ENCODE measurements around the gene TMEM272. TPM values are rescaled to one million over a fixed set of nuclear protein-coding genes. Genes with fewer than 3 reads are reported as not detected.
"Not testable (repeated sequence)": the region's sequence is repeated elsewhere in the genome, so short reads cannot be mapped to it uniquely, and the experiment has no call there.

The TMEM272 gene
- polyA plus RNA-seq, 4 donors = 0.22 to 0.35 (median 0.27) TPM

GRCh38 chr13:51826606-51827005 is 18.4 kb downstream of the TMEM272 start:
- no peak for DNase-seq (ENCODE audit: low read depth in 4 of 4, low spot score in 3 of 4)

DNA sequence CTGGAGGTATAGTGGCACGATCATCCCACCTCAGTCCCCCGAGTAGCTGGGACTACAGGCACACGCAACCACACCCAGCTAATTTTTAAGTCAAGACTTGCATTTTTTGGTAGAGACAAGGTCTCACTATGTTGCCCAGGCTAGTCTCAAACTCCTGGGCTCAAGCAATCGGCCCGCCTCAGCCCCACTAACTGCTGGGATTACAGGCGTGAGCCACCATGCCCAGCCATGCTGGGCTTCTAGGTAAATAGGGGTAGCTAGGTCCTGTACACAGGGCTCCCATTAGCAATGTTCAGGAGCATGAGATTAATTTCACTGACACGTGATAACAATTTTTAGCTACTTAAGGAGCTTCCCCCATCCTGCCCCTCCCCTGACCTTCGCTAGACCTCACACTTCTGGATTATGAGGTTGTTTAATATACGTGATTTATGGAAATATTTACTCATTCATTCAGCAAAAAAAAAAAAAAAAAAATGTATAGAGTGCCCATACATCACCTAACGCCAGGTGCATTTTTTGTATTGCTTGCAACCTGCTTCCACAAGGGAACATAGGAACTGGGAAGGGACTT is 19.2 kb downstream of the TMEM272 start:
- no peak for DNase-seq (ENCODE audit: low read depth in 4 of 4, low spot score in 3 of 4)

- no peak for DNase-seq (ENCODE audit: low read depth in 4 of 4, low spot score in 3 of 4)
Measured at GRCh38 chr13:51825165-51825592, 19.8 kb downstream of the TMEM272 start.

GRCh38 chr13:51824712-51825111 is 20.3 kb downstream of the TMEM272 start:
- not testable (repeated sequence) for DNase-seq (ENCODE audit: low read depth in 4 of 4, low spot score in 3 of 4)

GRCh38 chr13:51823863-51824262 is 21.1 kb downstream of the TMEM272 start:
- DNase-seq (ENCODE audit: low read depth in 4 of 4, low spot score in 3 of 4) = no peak

- no peak for DNase-seq (ENCODE audit: low read depth in 4 of 4, low spot score in 3 of 4)
Measured at GRCh38 chr13:51823359-51823758, 21.6 kb downstream of the TMEM272 start.

GRCh38 chr13:51822106-51822815 is 22.7 kb downstream of the TMEM272 start:
- no peak for DNase-seq (ENCODE audit: low read depth in 4 of 4, low spot score in 3 of 4)

DNA sequence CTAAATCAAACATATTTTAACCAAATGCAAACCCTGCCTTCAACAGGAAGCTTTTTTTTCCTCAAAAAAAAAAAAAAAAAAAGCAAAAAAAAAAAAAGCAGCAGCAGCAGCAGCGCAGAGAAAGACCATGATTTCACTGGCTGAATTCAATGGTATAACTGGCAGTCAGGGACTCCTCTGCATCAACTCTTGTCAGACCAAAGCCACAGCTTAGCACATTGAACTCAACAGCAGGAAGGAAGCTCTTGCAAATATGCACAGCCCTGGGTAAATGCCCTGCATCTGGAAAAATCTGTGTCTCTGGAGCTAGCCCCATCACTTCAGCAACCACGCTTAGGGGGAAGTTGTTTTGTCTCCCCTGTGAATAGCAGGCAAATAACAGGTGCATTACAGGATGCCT is 23.4 kb downstream of the TMEM272 start:
- no peak for DNase-seq (ENCODE audit: low read depth in 4 of 4, low spot score in 3 of 4)

- DNase-seq (ENCODE audit: low read depth in 4 of 4, low spot score in 3 of 4) = no peak
Measured at GRCh38 chr13:51820016-51820597, 24.9 kb downstream of the TMEM272 start.

GRCh38 chr13:51819544-51819943 is 25.4 kb downstream of the TMEM272 start:
- DNase-seq (ENCODE audit: low read depth in 4 of 4, low spot score in 3 of 4) = no peak

GRCh38 chr13:51818781-51819511 is 26.0 kb downstream of the TMEM272 start:
- no peak for DNase-seq (ENCODE audit: low read depth in 4 of 4, low spot score in 3 of 4)

DNA sequence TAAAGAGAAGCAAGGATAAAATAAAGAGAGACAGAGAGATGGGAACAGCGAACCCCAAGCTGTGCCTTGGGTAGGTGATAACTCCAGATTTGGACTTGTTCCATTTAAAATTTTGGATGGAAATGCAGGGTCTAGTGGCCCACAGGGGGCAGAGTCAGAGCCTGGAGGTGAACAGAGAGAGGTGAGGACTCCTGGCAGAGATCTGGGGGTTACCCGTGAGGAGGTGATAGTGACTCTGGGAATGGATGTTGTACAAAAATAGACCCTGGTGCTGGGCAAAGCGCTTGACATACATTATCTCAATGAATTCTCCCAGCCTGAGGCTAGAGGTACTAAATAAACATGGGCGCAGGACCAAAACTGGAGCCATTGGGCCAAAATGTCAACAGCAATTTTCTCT is 26.7 kb downstream of the TMEM272 start:
- DNase-seq (ENCODE audit: low read depth in 4 of 4, low spot score in 3 of 4) = no peak

- no peak for DNase-seq (ENCODE audit: low read depth in 4 of 4, low spot score in 3 of 4)
Measured at GRCh38 chr13:51817717-51818116, 27.3 kb downstream of the TMEM272 start.

- DNase-seq (ENCODE audit: low read depth in 4 of 4, low spot score in 3 of 4) = no peak
Measured at GRCh38 chr13:51816604-51817249, 28.2 kb downstream of the TMEM272 start.

- no peak for DNase-seq (ENCODE audit: low read depth in 4 of 4, low spot score in 3 of 4)
Measured at GRCh38 chr13:51815848-51816247, 29.1 kb downstream of the TMEM272 start.

DNA sequence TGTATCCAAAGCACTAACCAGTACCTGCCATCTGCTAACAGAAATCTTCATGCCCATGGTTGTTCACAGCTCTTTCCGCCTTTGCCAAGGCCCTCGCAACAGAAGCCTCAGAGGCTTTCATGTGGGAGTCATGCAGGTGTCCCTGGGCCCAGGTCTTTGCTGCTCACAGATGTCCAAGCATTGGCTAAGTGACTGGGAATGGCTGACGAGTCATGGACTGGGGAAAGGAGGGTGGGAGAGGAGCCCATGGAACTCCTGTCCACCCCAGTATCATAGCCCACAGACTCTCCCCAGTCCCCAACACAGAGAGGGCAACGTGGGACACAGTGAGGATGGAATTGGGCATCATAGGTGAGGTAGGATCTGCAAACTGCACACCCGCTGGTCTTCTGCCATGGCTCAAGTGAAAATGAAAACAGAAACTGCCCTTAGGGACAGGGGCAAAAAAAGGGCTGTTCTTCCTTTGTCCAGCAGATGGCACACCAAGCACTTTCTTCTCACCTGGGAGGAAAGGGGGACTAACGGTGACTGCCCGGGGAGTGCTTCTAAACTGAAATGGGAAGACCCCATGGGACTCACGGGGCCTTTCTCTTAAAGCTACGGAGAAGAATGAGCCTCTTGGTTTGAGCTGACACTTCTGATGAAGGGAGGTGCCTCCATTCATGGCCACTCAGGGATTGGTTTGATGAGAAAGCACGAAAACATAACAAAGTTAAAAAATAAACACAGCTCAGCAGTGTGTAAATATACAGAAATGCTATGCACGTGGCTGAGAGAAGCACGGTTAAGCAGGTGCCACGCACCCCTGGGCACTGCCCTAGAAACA is 29.9 kb downstream of the TMEM272 start:
- DNase-seq (ENCODE audit: low read depth in 4 of 4, low spot score in 3 of 4) = peak in 1 of 4 donors; percentile 44

DNA sequence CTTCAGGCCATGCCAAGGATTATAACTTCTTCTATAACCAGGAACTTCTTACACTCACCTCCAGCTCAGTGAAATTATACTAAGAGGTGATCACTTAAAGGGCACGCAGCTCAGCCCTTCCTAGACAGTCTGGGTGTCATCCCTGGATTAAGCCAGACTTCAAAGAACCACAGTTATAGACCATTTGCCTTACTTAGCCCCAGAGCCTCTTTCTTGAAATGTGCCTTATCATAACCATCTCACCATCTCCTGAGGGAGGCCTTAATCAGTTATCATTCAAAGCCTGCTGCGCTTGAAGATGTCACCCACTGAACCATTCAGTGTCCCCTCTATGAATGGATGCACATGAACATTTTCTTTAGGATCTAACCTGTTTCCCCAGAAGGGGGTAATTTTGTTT is 30.9 kb downstream of the TMEM272 start:
- DNase-seq (ENCODE audit: low read depth in 4 of 4, low spot score in 3 of 4) = no peak

- no peak for DNase-seq (ENCODE audit: low read depth in 4 of 4, low spot score in 3 of 4)
Measured at GRCh38 chr13:51811920-51812451, 33.0 kb downstream of the TMEM272 start.

- DNase-seq (ENCODE audit: low read depth in 4 of 4, low spot score in 3 of 4) = no peak
Measured at GRCh38 chr13:51811046-51811445, 33.9 kb downstream of the TMEM272 start.

- no peak for DNase-seq (ENCODE audit: low read depth in 4 of 4, low spot score in 3 of 4)
Measured at GRCh38 chr13:51808811-51809210, 36.2 kb downstream of the TMEM272 start.

Measured in right renal pelvis (tissue), 4 donors.